HG02678 (cell line): ENCODE results near the gene PGA4.
"Not testable (repeated sequence)": the region's sequence is repeated elsewhere in the genome, so short reads cannot be mapped to it uniquely, and the experiment has no call there.

Experiments
- ATAC-seq: cut with Tn5 transposase; IDR thresholded peaks from one replicate; pipeline ENCODE4 v1.9.1; 2021; ENCODE audit warnings: mild to moderate bottlenecking, moderate library complexity; ENCODE audit not compliant: unreplicated experiment

The PGA4 gene

GRCh38 chr11:61203873-61204272 lies 18.3 kb upstream of the PGA4 start:
- not testable (repeated sequence) for ATAC-seq

DNA sequence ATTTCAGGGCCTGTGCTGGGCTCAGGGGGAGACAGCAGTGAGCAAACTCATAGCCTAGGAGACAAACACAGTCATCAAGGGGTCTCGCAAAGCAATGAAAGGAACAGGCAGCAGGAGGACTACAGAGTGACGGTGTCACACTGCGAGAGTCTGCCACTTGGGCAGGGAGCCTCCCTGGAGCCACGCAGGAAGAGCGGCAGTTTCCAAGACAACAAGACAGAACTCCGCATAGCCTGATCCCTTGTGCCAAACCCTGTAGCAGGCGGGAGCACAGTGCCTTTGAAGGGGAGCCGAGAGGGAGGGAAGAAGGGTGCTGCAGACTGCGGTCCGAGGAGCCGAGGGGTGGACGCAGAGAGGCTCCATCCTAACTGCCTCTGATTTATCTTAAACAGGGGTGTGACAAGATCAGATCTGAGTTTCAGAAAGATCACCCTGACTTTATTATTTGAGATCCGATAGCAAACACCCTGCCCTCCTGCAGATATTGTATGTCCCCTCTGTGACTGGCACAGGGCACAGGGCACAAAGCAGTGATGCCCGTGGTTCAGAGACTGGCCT lies 17.6 kb upstream of the PGA4 start:
- not testable (repeated sequence) for ATAC-seq

GRCh38 chr11:61207636-61208310 lies 14.4 kb upstream of the PGA4 start:
- not testable (repeated sequence) for ATAC-seq

- not testable (repeated sequence) for ATAC-seq
Observed at GRCh38 chr11:61210629-61211028, 11.5 kb upstream of the PGA4 start.

DNA sequence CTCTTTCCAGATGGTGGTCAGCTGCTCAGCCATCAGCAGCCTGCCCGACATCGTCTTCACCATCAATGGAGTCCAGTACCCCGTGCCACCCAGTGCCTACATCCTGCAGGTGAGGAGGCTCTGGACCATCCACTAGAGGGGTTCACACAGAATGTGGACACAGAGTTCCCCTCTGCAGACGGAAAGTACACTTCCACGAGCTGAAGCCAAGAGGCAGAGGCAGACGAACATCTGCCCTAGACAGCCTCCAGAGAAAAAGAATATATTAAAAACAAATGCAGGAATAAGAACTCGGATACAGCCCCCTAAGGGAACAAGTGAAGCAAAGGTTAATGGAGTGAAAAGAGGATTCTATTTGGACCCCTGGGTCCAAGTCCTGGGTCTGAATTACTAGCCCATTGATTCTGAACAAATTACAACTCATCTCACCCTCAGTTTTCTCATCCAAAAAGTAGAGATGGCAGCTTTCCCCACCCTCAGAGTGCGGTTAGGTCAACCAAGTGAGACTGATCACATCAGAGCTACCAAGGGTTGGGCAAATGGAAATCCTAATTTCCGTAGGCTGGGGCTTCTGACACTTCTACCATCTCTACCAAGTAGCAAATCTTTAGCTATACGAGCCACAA lies 10.7 kb upstream of the PGA4 start:
- not testable (repeated sequence) for ATAC-seq

DNA sequence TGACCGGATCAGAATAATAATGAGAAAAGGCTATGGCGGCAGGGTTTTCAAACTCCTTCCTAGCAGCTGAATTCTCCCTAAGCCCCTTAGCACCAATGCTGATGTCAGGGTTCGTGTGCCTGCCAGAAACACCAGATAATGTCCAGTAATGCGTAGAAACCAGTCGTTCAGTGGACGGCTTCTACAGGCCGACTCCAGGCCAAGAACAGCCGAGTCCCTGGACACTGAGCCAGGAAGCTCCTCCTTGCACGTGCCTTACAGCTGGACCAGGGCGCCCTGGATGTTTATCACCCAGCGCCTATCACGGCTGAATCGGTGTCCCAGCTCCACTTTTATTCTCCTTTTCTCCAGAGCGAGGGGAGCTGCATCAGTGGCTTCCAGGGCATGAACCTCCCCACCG lies 9.9 kb upstream of the PGA4 start:
- ATAC-seq, result not testable (repeated sequence)

- ATAC-seq, result not testable (repeated sequence)
Observed at GRCh38 chr11:61213711-61214324, 8.3 kb upstream of the PGA4 start.

- not testable (repeated sequence) for ATAC-seq
Observed at GRCh38 chr11:61218306-61218705, 3.8 kb upstream of the PGA4 start.

GRCh38 chr11:61219016-61219415 lies 3.1 kb upstream of the PGA4 start:
- ATAC-seq, result not testable (repeated sequence)

DNA sequence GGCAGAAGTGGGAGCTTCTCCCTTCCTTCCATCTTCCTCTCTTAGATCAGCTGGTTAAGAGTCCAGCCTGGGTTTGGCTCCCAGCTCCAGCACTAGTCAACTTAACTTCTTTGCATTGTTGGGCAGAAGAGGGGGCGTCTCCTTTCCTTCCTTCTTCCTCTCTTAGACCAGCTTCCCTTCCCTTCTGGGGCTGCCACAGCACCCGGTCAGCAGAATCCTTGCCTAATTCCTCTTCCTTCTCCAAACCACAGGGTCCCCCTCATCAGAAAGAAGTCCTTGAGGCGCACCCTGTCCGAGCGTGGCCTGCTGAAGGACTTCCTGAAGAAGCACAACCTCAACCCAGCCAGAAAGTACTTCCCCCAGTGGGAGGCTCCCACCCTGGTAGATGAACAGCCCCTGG lies 545 bp downstream of the PGA4 start:
- not testable (repeated sequence) for ATAC-seq

DNA sequence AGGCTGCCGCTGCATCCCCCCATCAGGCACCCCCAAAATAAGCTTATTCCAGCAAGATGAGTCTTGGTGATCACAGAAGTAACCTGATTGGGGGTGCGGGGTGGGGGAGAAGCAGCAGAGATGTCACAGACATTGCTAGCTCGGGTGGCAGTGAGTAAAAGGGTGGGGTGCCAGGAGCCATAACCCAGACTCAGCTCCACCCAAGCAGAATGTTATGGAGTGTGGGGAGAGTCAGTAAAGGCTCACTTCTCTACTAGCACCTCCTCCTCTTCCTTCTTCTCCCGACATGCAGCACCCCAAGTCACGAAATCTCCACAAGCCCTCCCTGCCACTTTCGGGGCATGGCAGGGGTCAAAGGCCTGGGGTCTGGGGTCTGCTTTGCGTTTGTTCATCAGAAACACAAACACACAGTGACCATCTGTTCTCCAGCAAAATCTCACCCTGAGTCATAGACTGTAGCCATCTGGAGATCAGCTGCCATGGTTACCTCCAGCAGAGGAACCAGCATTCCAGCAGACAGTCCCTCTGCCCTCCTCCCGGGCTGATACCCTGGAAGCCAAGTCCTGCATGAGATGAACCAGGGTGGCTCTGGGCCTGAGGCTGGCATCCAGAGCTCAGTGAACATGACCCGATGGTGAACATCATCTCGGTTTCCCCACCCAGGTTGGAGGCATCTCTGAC lies 4.5 kb downstream of the PGA4 start:
- not testable (repeated sequence) for ATAC-seq

DNA sequence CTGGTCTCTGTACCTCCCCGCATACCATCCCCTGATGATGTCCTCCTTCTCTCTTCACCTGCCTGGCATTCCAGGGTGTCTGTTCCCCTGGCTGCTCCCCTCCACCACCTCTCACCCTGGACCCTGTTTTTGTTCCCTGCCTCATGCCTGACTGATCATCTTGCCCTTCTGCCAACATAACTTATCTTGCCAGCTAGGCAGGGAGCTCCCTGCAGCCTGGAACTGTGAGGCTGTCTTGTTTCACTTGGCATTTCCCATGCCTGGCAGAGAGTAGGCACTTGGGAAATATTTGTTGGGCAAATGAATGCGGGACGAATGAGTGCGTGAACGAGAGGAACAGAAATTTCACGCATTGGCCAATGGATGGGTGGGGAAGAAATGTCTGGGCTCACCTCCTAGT lies 7.3 kb downstream of the PGA4 start:
- ATAC-seq, result not testable (repeated sequence)

DNA sequence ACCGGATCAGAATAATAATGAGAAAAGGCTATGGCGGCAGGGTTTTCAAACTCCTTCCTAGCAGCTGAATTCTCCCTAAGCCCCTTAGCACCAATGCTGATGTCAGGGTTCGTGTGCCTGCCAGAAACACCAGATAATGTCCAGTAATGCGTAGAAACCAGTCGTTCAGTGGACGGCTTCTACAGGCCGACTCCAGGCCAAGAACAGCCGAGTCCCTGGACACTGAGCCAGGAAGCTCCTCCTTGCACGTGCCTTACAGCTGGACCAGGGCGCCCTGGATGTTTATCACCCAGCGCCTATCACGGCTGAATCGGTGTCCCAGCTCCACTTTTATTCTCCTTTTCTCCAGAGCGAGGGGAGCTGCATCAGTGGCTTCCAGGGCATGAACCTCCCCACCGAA lies 8.9 kb downstream of the PGA4 start:
- ATAC-seq, result not testable (repeated sequence)

DNA sequence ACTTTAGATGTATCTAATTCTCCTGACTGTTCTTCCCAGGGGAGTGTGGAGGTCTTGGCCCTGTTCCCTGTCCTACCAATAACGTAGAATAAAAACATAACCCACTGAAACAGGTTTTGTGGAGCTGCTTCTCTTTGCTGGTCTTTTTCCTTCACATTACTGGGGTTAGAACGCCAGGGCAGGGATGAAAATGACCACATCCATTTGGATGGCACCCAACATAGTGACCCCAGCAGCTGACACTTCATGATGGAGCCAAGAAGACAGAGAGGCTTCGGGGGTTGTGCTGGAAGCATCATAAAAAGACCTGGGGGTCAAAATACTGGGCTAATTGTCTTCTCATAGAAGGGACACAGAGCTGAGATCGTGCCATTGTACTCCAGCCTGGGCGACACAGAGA lies 9.4 kb downstream of the PGA4 start:
- not testable (repeated sequence) for ATAC-seq

GRCh38 chr11:61232548-61233145 lies 10.5 kb downstream of the PGA4 start:
- not testable (repeated sequence) for ATAC-seq

DNA sequence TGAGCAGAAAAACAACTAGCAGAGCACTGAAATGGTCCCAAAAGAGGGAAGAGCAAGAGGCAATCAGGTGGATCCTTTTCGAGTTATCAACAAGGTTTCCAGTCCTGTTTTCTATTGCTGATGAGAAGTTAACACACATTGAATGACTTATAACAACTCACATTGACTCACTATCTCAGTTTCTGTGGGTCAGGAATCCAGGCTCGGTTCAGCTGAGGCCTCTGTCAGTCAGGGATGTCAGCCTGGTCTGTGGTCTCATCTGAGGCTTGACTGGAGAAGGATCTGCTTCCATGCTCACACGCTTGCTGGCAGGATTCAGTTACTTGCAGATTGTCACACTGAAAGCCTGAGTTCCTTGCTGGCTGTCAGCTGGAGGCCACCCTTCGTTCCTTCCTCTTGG lies 15.0 kb downstream of the PGA4 start:
- ATAC-seq, result not testable (repeated sequence)

GRCh38 chr11:61240288-61240687 lies 18.1 kb downstream of the PGA4 start:
- ATAC-seq, result not testable (repeated sequence)

DNA sequence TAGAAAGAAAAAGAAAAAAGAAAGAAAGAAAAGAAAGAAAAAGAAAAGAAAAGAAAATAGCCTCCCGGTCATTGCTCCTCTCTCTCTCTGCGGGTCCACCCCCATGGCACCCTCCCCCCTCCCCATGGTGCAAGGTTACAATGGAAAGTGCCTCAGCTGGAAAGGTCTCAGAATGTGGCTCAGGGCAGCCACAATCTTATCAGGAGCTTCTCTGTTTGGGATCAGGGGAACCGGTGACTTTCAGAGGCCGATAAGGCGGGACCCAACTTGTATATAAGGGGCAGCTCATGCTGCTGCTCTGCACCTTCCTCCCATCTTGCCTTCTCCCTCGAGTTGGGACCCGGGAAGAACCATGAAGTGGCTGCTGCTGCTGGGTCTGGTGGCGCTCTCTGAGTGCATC lies 18.7 kb downstream of the PGA4 start, which contains the start of gene PGA5:
Gene PGA5 (plus strand): TSS at position 301 of the 400 bp plus-strand sequence. CDS start 52 bp downstream, at position 353.
- not testable (repeated sequence) for ATAC-seq

DNA sequence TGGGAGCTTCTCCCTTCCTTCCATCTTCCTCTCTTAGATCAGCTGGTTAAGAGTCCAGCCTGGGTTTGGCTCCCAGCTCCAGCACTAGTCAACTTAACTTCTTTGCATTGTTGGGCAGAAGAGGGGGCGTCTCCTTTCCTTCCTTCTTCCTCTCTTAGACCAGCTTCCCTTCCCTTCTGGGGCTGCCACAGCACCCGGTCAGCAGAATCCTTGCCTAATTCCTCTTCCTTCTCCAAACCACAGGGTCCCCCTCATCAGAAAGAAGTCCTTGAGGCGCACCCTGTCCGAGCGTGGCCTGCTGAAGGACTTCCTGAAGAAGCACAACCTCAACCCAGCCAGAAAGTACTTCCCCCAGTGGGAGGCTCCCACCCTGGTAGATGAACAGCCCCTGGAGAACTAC lies 19.4 kb downstream of the PGA4 start:
- not testable (repeated sequence) for ATAC-seq

DNA sequence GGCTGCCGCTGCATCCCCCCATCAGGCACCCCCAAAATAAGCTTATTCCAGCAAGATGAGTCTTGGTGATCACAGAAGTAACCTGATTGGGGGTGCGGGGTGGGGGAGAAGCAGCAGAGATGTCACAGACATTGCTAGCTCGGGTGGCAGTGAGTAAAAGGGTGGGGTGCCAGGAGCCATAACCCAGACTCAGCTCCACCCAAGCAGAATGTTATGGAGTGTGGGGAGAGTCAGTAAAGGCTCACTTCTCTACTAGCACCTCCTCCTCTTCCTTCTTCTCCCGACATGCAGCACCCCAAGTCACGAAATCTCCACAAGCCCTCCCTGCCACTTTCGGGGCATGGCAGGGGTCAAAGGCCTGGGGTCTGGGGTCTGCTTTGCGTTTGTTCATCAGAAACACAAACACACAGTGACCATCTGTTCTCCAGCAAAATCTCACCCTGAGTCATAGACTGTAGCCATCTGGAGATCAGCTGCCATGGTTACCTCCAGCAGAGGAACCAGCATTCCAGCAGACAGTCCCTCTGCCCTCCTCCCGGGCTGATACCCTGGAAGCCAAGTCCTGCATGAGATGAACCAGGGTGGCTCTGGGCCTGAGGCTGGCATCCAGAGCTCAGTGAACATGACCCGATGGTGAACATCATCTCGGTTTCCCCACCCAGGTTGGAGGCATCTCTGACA lies 23.3 kb downstream of the PGA4 start:
- not testable (repeated sequence) for ATAC-seq
